HG03520 (cell line): ENCODE results near the gene TAL2.
"Not testable (repeated sequence)": the region's sequence is repeated elsewhere in the genome, so short reads cannot be mapped to it uniquely, and the experiment has no call there.

Source experiments
- ATAC-seq: cut with Tn5 transposase; IDR thresholded peaks from one replicate; pipeline ENCODE4 v1.9.1; 2021; ENCODE audit warnings: mild to moderate bottlenecking, moderate library complexity; ENCODE audit not compliant: unreplicated experiment

The TAL2 gene

GRCh38 chr9:105703638-105704037, 41.4 kb downstream of the TAL2 start:
- ATAC-seq, result not testable (repeated sequence)

- ATAC-seq, result no peak
Measured at GRCh38 chr9:105706156-105706555, 43.9 kb downstream of the TAL2 start.

DNA sequence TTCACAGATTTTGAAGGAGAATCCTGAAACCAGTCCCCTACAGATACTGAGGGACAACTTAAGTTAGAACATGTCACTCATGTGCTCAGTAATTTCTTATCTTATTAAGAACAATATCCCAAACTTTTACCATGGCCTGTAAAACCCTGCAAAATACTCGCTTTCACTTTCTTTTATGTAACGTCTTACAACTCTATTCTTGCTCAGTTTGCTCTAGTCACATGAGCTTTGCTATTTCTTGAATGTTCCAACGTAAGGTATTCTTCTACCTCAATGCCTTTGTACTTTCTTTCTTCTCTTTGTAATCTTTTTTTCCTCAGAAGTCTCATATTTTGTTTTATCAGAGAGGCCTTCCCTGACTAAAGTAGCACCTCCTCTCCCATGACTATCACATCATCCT, 46.1 kb downstream of the TAL2 start:
- no peak for ATAC-seq

GRCh38 chr9:105710638-105711037, 48.4 kb downstream of the TAL2 start:
- ATAC-seq, result no peak

GRCh38 chr9:105711867-105712266, 49.6 kb downstream of the TAL2 start:
- ATAC-seq, result no peak

GRCh38 chr9:105712297-105712696, 50.0 kb downstream of the TAL2 start:
- ATAC-seq, result no peak
